A172 (cell line): Measurements from ENCODE around the gene BANF1. TPM values are rescaled to one million over a fixed set of nuclear protein-coding genes. Genes with fewer than 3 reads are reported as not detected.

Experiments used
- DNase-seq: peaks from one replicate; pipeline ENCODE4 v3.0.0-alpha.2; 2015; ENCODE audit warnings: low spot score
- total RNA-seq: library from RNA; depleted of rRNA; stranded (reverse); fragments of >200 nt; shearing (Covaris generic); gene quantifications from 2 replicates; pipeline ENCODE4 v1.2.3, GENCODE V29; 2014; rRNA removed

The BANF1 gene
- total RNA-seq, 1 experiment from 2014 or later, result 72.3 TPM

DNA sequence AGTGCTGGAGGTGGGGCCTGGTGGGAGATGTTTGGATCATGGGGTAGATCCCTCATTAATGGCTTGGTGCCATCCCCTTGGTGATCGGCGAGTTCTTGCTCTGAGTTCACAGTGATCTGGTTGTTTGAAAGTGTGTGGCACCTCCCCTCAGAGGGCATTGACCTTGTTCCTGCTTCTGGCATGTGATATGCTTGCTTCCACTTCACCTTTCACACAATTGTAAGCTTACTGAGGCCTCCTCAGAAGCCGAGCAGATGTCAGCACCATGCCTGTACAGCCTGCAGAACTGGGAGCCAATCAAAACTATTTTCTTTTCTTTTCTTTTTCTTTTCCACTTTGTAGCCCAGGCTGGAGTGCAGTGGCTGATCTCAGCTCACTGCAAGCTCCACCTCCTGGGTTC is 35.0 kb downstream of the BANF1 start:
- no peak for DNase-seq

DNA sequence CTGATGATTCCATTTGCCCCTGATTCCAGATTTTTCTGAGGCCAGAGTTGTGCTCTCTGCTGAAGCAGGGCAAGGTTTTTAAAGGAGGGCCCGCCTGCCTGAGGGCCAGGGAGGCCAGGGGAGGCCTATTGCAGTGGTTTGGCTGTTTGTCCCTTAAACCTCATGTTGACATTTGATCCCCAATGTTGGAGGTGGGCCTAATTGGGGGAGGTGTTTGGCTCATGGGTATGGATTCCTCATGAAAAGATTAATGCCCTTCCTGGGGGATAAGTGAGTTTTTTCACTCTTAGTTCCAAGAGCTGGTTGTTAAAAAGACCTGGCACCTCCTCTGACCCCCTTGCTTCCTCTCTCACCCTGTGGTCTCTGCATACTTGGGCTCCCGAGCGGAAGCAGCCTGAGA is 37.5 kb downstream of the BANF1 start:
- DNase-seq, result no peak

DNA sequence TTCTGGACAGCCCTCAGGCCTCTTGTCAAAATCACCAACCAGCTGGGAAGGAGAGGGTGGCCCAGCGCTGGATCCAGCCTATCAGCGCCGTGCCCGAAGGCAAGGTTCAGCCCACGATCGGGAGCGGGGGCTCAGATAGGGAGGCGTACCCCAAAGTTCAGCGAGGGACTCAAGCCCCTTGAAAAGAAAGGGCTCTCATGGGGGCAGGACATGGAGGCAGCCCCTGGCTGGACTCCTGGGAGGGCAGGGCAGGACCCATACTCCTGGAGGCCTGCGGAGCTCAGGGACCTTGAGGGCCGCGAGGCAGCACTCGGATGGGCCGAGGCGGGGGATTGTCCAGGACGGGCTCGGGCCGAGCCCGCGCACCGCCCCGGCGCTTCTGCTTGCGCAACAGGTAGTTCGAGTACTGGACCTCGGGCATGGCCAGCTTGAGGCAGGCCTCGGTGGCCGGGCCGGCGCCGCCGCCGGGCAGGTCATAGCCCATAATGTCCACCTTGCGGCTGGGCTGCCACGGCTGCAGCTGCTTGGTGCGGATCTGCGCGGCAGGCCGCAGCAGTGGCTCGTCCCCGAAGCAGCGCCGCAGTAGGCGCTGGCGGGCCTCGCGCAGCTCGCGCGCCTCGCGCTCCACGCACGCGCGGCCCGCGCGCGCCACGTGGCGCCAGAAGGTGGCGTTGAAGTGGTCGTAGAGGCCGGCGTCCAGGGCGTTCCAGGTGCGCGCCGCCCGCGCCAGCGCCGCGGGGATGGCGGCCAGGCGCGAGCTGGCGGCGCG is 40.1 kb downstream of the BANF1 start:
- DNase-seq, result no peak

DNA sequence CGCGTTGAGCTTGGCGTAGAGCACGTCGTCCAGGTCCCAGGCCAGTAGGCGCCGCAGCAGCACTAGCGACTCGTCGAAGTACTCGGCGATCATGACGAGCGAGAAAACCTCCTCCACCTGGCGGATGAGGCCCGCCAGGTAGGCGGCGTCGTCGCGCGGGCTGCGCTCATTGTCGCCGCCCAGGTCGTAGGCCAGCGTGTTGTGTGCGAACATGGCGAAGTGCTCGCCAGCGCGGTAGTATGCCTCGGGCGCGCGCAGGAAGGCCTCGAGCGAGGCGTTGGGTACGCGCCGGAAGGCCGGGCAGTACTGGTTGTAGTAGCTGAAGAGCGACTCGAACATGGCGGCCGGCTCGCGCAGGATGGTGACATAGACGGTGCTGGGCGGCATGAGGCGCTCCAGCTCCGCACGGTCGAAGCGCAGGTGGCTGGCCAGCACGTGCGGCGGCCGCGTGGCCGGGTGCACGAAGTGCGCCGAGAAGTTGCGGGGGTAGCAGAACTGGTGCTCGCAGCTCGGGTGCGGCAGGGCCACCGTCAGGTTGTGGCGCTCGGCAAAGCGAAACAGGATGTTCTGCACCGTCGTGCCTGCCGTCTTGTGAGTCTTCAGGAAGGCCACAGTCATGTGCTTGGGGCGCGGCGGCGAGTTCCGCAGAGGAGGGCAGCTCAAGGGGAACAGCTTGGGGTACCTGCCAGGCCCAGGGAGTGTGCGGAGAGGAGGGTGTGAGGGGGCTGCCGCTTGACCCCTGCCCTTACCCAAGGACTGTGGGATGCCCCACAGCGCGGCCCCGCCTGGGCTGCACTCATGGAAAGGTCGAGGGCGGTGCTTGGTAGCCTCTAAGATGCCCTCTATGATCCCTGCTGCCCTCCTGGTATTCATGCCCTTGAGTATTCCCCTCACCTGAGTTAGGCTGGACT is 40.9 kb downstream of the BANF1 start:
- no peak for DNase-seq

DNA sequence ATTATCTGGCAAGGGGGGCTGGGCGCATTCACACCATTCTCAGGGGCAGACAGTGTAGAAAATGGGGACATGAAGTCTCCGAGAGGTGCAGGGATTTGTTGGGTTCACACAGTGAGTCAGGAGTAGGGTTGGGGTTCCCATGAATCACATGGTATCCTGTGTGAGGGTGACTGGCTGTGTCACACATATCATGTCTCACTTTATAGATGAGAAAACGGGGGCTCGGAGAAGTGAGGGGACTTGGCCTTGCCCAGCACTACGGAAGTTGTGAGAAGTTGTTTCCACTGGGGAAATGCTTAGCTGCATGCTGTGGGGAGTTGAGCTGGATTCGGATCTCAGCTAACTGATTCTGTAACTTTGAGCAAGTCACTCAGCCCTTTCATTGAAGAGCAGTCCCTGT is 42.5 kb downstream of the BANF1 start:
- no peak for DNase-seq

DNA sequence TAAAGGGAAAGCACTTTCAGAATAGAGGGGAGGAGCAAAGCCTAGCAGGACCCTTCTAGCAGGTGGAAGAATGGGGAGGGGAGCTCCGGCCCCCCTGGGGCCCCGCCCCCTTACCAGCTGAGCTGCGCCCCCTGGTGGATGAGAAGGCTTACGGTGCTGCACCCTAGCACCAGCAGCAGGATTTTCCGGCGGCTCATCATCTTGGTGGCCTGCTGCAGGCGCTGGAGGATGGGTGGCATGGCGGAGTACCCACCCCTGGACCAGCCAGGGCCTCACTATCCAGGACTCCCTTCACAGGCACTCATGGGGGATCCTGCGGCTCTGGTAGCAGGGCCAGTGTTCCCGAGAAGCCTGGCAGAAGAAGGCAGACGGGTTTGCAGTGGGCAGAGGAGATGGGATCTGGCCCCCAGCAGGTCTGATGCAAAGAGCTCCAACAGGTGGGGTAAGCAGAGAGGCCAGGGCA is 42.9 kb downstream of the BANF1 start:
- DNase-seq, result peak; percentile 54

DNA sequence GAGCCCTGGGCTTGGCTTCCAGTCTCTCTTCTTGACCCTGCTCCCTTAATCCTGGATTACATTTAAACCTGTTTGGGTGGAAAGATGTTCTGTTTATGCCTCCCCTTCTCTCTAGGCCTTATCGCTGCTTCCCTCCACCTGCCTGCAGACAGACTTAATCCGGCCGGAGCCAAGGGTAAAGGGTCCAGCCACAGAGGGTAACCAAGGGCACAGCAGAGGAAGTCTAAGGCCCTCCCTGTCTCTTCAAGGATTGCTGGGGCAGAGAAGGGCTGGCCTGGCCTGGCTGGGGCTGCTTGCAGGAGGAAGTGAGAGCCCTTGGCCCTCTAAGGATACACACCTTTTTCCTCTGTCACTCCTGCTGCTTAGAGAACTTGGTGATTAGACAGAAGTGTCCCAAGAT is 44.6 kb downstream of the BANF1 start:
- no peak for DNase-seq

DNA sequence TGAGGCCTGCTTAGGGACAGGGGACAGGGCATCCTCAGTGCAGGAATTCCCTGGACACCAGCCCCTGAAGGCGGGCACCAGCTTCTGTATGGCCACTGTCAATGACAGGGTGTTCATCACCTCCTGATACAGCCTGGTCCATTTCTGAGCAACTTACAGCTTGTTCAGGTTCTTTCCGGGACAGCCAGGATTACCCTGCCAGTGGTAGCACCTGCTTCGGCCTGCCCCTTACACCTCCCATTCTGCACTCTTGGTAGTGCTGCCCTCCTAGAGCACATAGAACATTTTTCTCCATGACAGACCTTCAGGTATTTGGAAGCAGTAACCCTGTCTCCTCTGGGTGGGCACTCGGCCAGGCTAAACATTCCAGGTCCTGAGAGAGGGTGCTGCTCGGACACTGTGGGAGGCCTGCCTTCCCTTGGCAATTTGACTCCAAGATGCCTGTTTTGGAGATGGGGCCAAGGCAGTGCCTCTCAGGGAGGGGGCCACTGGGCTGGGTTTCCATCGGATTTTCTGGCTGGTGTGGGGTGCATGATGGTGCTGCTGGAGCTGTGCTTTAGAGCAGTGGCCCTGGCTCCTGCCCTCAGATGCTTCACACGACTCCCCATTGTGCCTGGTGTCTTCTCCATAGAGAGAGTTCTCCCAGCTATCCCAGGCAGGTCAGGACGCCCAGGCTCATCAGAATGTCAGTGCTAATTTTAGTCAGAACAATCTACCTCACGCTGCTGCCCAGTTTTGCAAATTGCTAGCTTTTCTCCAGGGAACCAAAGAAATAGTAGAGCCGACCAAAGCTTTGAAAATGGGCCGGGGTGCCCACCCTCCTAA is 45.5 kb downstream of the BANF1 start:
- no peak for DNase-seq

DNA sequence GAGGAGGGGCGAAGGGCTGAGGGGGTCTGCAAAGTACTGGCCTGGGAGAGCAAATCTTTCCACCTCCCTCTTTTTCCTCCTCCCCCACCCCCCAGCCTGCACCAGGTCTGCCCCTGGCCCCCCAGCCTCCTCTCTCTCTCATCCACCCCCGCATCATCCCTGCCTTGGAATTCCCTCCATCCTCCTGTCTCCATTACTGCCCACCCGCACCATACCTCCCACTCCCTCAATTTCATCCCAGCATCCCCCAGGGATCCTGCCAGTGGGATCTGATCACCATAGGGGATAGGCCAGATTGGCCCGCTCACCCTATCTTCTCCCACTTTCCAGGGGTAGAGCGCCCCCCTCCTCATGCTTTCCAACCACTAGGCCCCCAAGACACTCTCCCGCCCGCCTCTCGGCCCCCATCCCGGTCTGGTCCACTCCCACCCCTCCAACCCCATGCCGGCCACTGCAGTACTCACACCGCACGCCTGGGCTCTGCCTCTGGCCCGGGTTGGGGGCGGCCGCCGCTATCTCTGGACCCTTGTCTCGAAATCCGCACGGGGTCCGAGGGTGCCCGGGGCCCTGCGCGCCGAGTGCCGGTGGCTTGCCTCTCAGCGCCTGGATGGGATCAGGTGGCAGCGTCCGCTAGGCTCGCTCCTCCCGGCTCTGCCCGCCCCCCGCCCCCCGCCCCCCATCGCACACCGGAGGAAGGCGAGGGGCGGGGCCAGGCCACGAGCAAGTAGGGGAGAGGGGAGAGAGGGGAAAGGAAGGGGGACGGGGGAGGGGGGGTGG is 46.4 kb downstream of the BANF1 start, which contains the start of gene GAL3ST3:
Gene GAL3ST3 (minus strand): TSS at position 615 of the 777 bp plus-strand sequence. CDS start 3,746 bp downstream, outside the sequence.
- DNase-seq, result no peak

DNA sequence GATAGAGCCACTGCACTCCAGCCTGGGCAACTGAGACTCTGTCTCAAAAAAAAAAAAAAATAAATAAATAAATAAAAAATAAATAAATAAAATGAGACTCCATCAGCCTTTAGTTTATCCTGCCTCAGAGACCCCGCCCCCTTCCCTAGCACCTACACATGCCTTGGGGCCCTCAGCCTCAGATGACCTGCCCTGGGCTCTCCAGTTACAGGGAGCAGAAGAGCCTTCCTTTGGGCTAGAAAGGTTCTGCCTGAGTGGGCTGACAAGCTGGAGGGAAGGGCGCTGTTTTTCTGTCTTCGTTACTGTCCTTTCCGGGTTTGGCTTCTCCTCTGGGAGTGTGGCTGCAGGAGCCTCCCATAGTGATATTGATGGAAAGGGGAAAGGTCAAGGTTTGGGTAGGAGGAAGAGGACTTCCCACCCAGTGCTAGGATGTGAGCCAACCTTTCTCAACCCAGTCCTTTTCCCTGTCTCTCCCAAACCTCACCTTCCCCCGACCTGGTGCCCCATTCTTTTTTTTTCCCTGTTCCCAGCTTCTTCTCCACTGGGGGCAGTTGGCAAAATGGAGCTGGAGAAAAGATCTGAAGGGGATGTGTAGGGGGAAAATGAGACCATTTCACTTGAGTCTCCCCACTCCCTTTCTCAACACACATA is 48.4 kb downstream of the BANF1 start:
- no peak for DNase-seq

DNA sequence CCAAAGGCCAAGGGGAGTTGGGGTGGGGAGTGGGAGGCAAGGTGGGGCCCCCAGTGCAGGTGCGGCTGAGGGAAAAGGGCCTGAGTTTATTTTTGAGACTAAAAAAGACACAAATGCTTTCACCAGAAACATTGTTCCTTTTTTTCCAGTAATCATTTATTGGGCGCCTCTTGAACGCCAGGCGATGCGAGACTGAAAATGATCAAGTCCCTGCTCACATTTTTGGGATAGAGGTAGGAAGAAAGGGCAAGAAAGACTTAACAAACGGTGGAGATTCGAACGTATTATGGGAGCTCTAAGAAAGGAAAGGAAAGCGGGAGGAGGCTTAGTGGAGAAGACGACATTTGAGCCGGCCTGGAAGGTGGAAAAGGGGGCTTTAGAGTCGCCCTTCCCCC is 49.1 kb downstream of the BANF1 start:
- DNase-seq, result no peak

DNA sequence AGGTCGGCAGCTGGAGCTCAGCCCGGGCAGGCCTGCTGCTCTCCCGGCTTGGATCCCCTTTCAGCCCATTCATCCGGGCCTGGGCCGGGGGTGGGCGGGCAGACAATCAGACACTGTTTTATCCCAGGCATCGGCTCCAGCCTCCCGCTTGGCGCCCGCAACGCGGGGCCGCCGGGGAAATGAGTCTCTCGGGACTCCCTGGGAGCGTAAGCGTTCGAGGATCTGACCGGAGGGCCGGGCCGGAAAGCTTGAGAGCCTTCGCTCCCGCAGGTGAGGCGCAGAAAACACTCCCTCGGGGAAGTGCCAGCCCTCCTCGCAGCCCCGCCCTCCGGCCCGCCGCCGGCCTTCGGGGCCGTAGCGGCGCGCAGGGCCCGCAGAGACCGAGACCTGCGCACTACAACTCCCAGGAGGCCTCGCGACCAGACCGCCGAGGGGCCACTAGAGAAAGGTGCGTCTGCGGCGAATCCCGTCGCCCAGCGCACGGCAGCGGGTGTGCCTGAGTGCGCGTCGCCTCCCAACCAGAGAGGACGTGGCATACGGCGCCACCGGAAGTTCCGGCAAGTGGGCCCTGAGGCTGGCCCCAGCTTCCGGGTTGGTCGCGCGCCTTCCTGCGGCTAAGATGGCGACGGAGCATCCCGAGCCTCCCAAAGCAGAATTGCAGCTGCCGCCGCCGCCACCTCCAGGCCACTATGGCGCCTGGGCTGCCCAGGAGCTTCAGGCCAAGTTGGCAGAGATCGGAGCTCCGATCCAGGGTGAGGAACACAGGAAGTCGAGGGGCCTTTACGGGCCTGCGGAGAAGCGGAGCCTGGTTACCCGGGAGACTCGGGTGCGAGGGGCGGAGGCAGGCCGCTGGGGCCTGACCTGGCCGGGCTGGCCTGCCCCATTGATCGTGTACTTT is 49.7 kb downstream of the BANF1 start, which contains the start of gene SF3B2:
Gene SF3B2 (plus strand): TSS at position 599 of the 898 bp plus-strand sequence. CDS start 21 bp downstream, at position 620.
- DNase-seq, result peak; percentile 94

DNA sequence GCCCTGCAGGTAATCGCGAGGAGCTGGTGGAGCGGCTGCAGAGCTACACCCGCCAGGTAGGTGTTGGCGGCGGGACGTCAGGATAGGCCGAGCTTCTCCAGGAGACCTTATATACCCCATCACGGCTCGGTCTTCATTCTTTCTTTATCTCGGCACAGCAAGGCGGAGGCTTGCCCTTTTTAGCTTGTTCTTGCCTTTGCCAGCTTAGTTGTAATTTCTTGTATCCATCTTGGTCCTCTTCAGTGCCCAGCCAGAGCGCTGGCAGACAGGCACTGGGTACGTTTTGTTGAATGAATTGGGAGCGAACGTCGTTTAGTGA is 50.3 kb downstream of the BANF1 start:
- DNase-seq, result no peak

Other genes starting within 250 kb of the BANF1 start
- gene AP5B1, start 221.5 kb upstream of the BANF1 start, total RNA-seq, result 13.2 and 14.8 TPM in 2 replicates
- gene OVOL1, start 215.4 kb upstream of the BANF1 start, total RNA-seq, result not detected in 2 replicates
- gene SNX32, start 168.5 kb upstream of the BANF1 start, total RNA-seq, result not detected in 2 replicates
- gene CFL1, start 144.3 kb upstream of the BANF1 start, total RNA-seq, result 1,263 and 1,396 TPM in 2 replicates
- 27.1 and 35.3 TPM in 2 replicates for gene MUS81, start 142.1 kb upstream of the BANF1 start, total RNA-seq
- gene EFEMP2, start 129.7 kb upstream of the BANF1 start, total RNA-seq, result 48.5 and 56.8 TPM in 2 replicates
- gene CTSW, start 122.7 kb upstream of the BANF1 start, total RNA-seq, result 0.79 and 1.8 TPM in 2 replicates
- gene FIBP, start 114.0 kb upstream of the BANF1 start, total RNA-seq, result 131 and 171 TPM in 2 replicates
- gene CCDC85B, start 111.8 kb upstream of the BANF1 start, total RNA-seq, result 27.3 and 28.0 TPM in 2 replicates
- 71.3 and 109 TPM in 2 replicates for gene FOSL1, start 102.1 kb upstream of the BANF1 start, total RNA-seq
- gene C11orf68, start 83.4 kb upstream of the BANF1 start, total RNA-seq, result 22.2 and 27.3 TPM in 2 replicates
- 259 and 262 TPM in 2 replicates for gene DRAP1, start 83.1 kb upstream of the BANF1 start, total RNA-seq
- not detected in 2 replicates for gene TSGA10IP, start 57.0 kb upstream of the BANF1 start, total RNA-seq
- gene SART1, start 40.8 kb upstream of the BANF1 start, total RNA-seq, result 35.8 and 54.8 TPM in 2 replicates
- gene EIF1AD, start 346 bp upstream of the BANF1 start, total RNA-seq, result 45.6 and 54.5 TPM in 2 replicates
- not detected in 2 replicates for gene CST6, start 9.5 kb downstream of the BANF1 start, total RNA-seq
- gene CATSPER1, start 24.0 kb downstream of the BANF1 start, total RNA-seq, result 0.29 and 0.41 TPM in 2 replicates
- gene GAL3ST3, start 46.7 kb downstream of the BANF1 start, total RNA-seq, result not detected in 2 replicates
- 172 and 177 TPM in 2 replicates for gene SF3B2, start 49.9 kb downstream of the BANF1 start, total RNA-seq
- 15.1 and 18.0 TPM in 2 replicates for gene PACS1, start 67.8 kb downstream of the BANF1 start, total RNA-seq